GM23338 (cell line): ENCODE data around the gene DIS3L. TPM values are rescaled to one million over a fixed set of nuclear protein-coding genes. Genes with fewer than 3 reads are reported as not detected.

ENCODE experiments used
- ATAC-seq: fragments of 200-7000 bp; cut with Tn5 transposase; 3 replicates; pipeline ENCODE4 v1.9.1; 2020
- DNase-seq: peaks from one replicate; pipeline ENCODE4 v3.0.0-alpha.2; 2015; ENCODE audit warnings: low spot score
- H2AFZ ChIP-seq: fragments of 200-600 bp; sonication (generic); 2 replicates; pipeline ENCODE4 v1.8.0; 2016; ENCODE audit warnings: antibody characterized with exemption, mild to moderate bottlenecking, moderate library complexity
- H3F3A ChIP-seq: fragments of 200-600 bp; sonication (generic); replicated peaks from 2 replicates; pipeline ENCODE4 v1.8.0; 2017; ENCODE audit warnings: antibody characterized with exemption, mixed run types, low read depth
- H3K27ac ChIP-seq: fragments of 200-600 bp; sonication (generic); 2 replicates; pipeline ENCODE4 v1.6.1; 2016; ENCODE audit warnings: low read depth
- H3K27me3 ChIP-seq: fragments of 200-600 bp; sonication (generic); 2 replicates; pipeline ENCODE4 v1.8.0; 2016; ENCODE audit warnings: mild to moderate bottlenecking, mixed run types, moderate library complexity; ENCODE audit not compliant: insufficient read depth
- H3K36me3 ChIP-seq: fragments of 200-600 bp; sonication (generic); 2 replicates; pipeline ENCODE4 v1.8.0; 2016; ENCODE audit warnings: mild to moderate bottlenecking; ENCODE audit not compliant: insufficient read depth
- H3K4me1 ChIP-seq: fragments of 200-600 bp; sonication (generic); 2 replicates; pipeline ENCODE4 v1.8.0; 2016; ENCODE audit warnings: mild to moderate bottlenecking, moderate library complexity; ENCODE audit not compliant: insufficient read depth
- H3K4me2 ChIP-seq: fragments of 200-600 bp; sonication (generic); 2 replicates; pipeline ENCODE4 v1.7.1; 2017; ENCODE audit warnings: mixed run types
- H3K4me3 ChIP-seq: fragments of 200-600 bp; sonication (generic); 2 replicates; pipeline ENCODE4 v1.6.1; 2016; ENCODE audit warnings: mixed run types
- H3K79me2 ChIP-seq: fragments of 200-600 bp; sonication (generic); replicated peaks from 2 replicates; pipeline ENCODE4 v1.8.0; 2017; ENCODE audit warnings: mild to moderate bottlenecking; ENCODE audit not compliant: insufficient read depth
- H3K9me2 ChIP-seq: fragments of 200-600 bp; sonication (generic); 2 replicates; pipeline ENCODE4 v1.8.0; 2017; ENCODE audit not compliant: insufficient read depth
- H4K20me1 ChIP-seq: fragments of 200-600 bp; sonication (generic); replicated peaks from 2 replicates; pipeline ENCODE4 v1.8.0; 2017; ENCODE audit warnings: mild to moderate bottlenecking; ENCODE audit not compliant: insufficient read depth
- H3K27ac Mint-ChIP-seq: 2 replicates; pipeline ENCODE4 v1.8.0; 2020; ENCODE audit warnings: inconsistent platforms, mild to moderate bottlenecking, moderate library complexity, mixed read lengths
- H3K27me3 Mint-ChIP-seq: 3 replicates; pipeline ENCODE4 v1.8.0; 2022; ENCODE audit warnings: low read depth, mild to moderate bottlenecking, moderate library complexity, mixed read lengths, inconsistent platforms; ENCODE audit not compliant: insufficient read depth, poor library complexity
- H3K36me3 Mint-ChIP-seq: 3 replicates; pipeline ENCODE4 v1.8.0; 2021; ENCODE audit warnings: low read depth, mild to moderate bottlenecking, inconsistent platforms, moderate library complexity, mixed read lengths
- H3K4me1 Mint-ChIP-seq: 3 replicates; pipeline ENCODE4 v1.8.0; 2020; ENCODE audit warnings: mild to moderate bottlenecking, inconsistent platforms, mixed read lengths
- H3K4me3 Mint-ChIP-seq: 3 replicates; pipeline ENCODE4 v1.8.0; 2021; ENCODE audit warnings: moderate library complexity, mild to moderate bottlenecking, inconsistent platforms, mixed read lengths
- H3K9me3 Mint-ChIP-seq: 3 replicates; pipeline ENCODE4 v1.8.0; 2020; ENCODE audit warnings: moderate library complexity, mild to moderate bottlenecking, inconsistent platforms, mixed read lengths
- CTCF ChIP-seq, 2 experiments: fragments of 200-600 bp in 1 of 2; sonication (generic) in 1 of 2; conservative IDR thresholded peaks; 2 replicates each; pipeline versions ENCODE4 v1.5.1 to v1.6.1; 2016 to 2017; ENCODE audit warnings: antibody characterized with exemption in 2 of 2, low read depth in 2 of 2, mild to moderate bottlenecking in 2 of 2, moderate library complexity in 1 of 2
- ETS1 ChIP-seq: IDR thresholded peaks from 2 replicates; pipeline ENCODE4 v1.6.1; 2016; ENCODE audit warnings: antibody characterized with exemption
- EZH2 ChIP-seq: fragments of 200-600 bp; sonication (generic); IDR thresholded peaks from one replicate; pipeline ENCODE4 v1.8.0; 2017; ENCODE audit warnings: antibody characterized with exemption, mild to moderate bottlenecking, low read depth; ENCODE audit not compliant: unreplicated experiment
- NANOG ChIP-seq: IDR thresholded peaks from 2 replicates; pipeline ENCODE4 v1.6.1; 2016; ENCODE audit warnings: antibody characterized with exemption, borderline replicate concordance
- POLR2AphosphoS5 ChIP-seq: IDR thresholded peaks from 2 replicates; pipeline ENCODE4 v1.6.1; 2016; ENCODE audit warnings: antibody characterized with exemption, low read depth
- REST ChIP-seq: IDR thresholded peaks from one replicate; pipeline ENCODE4 v1.6.1; 2018; ENCODE audit warnings: antibody characterized with exemption; ENCODE audit not compliant: unreplicated experiment
- STAT1 ChIP-seq: IDR thresholded peaks from one replicate; pipeline ENCODE4 v1.6.1; 2016; ENCODE audit warnings: antibody characterized with exemption; ENCODE audit not compliant: unreplicated experiment
- ZNF114 ChIP-seq: fragments of 250-450 bp; sonication (Bioruptor Pico); IDR thresholded peaks from 2 replicates; pipeline ENCODE4 v1.5.0; 2020; ENCODE audit warnings: mild to moderate bottlenecking, moderate library complexity
- ZNF331 ChIP-seq: fragments of 250-450 bp; sonication (Bioruptor Pico); IDR thresholded peaks from 2 replicates; pipeline ENCODE4 v1.5.0; 2020; ENCODE audit warnings: low read depth, mild to moderate bottlenecking, moderate library complexity
- polyA plus RNA-seq: library from polyadenylated mRNA; unstranded; fragments of >200 nt; fragmentation: Nextera tagmentation; extraction: Ambion mirVana; gene quantifications from 2 replicates; pipeline ENCODE4 v1.2.1, GENCODE V29; 2016
- total RNA-seq: library from RNA; depleted of rRNA; stranded (reverse); fragments of >200 nt; shearing (Covaris generic); gene quantifications from 2 replicates; pipeline ENCODE4 v1.2.3, GENCODE V29; 2014

DIS3L gene
- total and polyA plus RNA-seq, 2 experiments from 2014 or later, result 8.9 to 21.8 TPM

- H3K27ac Mint-ChIP-seq, result no peak overlapping the region
- no peak overlapping the region for H3K4me2 ChIP-seq
- no peaks in the 10 kb centered on the region for H3K36me3 Mint-ChIP-seq
- H3F3A ChIP-seq, result no peaks in the 10 kb centered on the region
- no peaks in the 10 kb centered on the region for H3K9me3 Mint-ChIP-seq
- no peaks in the 10 kb centered on the region for H3K79me2 ChIP-seq
- H3K27ac ChIP-seq, result no peak overlapping the region
- no peaks in the 10 kb centered on the region for H4K20me1 ChIP-seq
- TF ChIP-seq ZNF331 (CRISPR knock-in tag) (no peak), NANOG (no peak), ETS1 (no peak), POLR2AphosphoS5 (no peak), STAT1 (no peak)
- H3K4me3 Mint-ChIP-seq, result no peak overlapping the region
- ATAC-seq (no peak), DNase-seq (no peak)
- H3K27me3 ChIP-seq, result no peaks in the 10 kb centered on the region
- no peaks in the 10 kb centered on the region for H3K9me2 ChIP-seq
- H3K4me1 ChIP-seq, result no peaks in the 10 kb centered on the region
- no peak overlapping the region for H2AFZ ChIP-seq
- H3K27me3 Mint-ChIP-seq, result peaks cover 8% of the 10 kb centered on the region
- H3K4me3 ChIP-seq, result no peak overlapping the region
- no peaks in the 10 kb centered on the region for H3K36me3 ChIP-seq
- H3K4me1 Mint-ChIP-seq, result peaks cover 5% of the 10 kb centered on the region; the same call in 2 of the 3 replicates
These were observed 7.7 kb upstream of the DIS3L start for GRCh38 chr15:66285533-66286280.

GRCh38 chr15:66287461-66288057 is 5.8 kb upstream of the DIS3L start:
- no peak overlapping the region for H3K4me2 ChIP-seq
- H3K27ac Mint-ChIP-seq, result no peak overlapping the region
- H3K27me3 ChIP-seq, result no peaks in the 10 kb centered on the region
- peaks cover 12% of the 10 kb centered on the region for H3K4me1 Mint-ChIP-seq
- H3K9me2 ChIP-seq, result no peaks in the 10 kb centered on the region
- H3F3A ChIP-seq, result no peaks in the 10 kb centered on the region
- no peak overlapping the region for H2AFZ ChIP-seq
- H3K9me3 Mint-ChIP-seq, result no peaks in the 10 kb centered on the region
- no peaks in the 10 kb centered on the region for H3K79me2 ChIP-seq
- no peaks in the 10 kb centered on the region for H4K20me1 ChIP-seq
- DNase-seq, result peak; percentile 55
- H3K36me3 Mint-ChIP-seq, result no peaks in the 10 kb centered on the region
- peak; percentile 71 for ATAC-seq
- H3K4me3 ChIP-seq, result no peak overlapping the region
- TF ChIP-seq CTCF (conservative IDR thresholded peaks at IDR 0.05; ENCODE audit: low read depth in 2 of 2) (peak in 1 of 2 experiments; percentile 85), ZNF114 (CRISPR knock-in tag) (no peak), NANOG (no peak), POLR2AphosphoS5 (no peak), ETS1 (no peak), EZH2 (no peak), REST (no peak)
- H3K36me3 ChIP-seq, result no peaks in the 10 kb centered on the region
- no peak overlapping the region for H3K4me3 Mint-ChIP-seq
- H3K4me1 ChIP-seq, result no peaks in the 10 kb centered on the region; the same call in 1 of the 2 replicates
- no peak overlapping the region for H3K27ac ChIP-seq
- H3K27me3 Mint-ChIP-seq, result peaks cover 2% of the 10 kb centered on the region
